Activated T-cell treated with anti-CD3 and anti-CD28 coated beads for 1 hour (primary cell): ENCODE data around the gene MC1R.
"Not testable (repeated sequence)": the region's sequence is repeated elsewhere in the genome, so short reads cannot be mapped to it uniquely, and the experiment has no call there.

Experiments
- DNase-seq: peaks from one replicate; pipeline ENCODE4 v3.0.0-alpha.2; 2020; ENCODE audit warnings: low read depth

Gene MC1R

DNA sequence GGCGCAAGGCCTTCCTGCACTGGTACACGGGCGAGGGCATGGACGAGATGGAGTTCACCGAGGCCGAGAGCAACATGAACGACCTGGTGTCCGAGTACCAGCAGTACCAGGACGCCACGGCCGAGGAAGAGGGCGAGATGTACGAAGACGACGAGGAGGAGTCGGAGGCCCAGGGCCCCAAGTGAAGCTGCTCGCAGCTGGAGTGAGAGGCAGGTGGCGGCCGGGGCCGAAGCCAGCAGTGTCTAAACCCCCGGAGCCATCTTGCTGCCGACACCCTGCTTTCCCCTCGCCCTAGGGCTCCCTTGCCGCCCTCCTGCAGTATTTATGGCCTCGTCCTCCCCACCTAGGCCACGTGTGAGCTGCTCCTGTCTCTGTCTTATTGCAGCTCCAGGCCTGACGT, 17.0 kb downstream of the MC1R start:
- DNase-seq: not testable (repeated sequence)

GRCh38 chr16:89936034-89936433, 17.4 kb downstream of the MC1R start:
- no peak for DNase-seq

DNA sequence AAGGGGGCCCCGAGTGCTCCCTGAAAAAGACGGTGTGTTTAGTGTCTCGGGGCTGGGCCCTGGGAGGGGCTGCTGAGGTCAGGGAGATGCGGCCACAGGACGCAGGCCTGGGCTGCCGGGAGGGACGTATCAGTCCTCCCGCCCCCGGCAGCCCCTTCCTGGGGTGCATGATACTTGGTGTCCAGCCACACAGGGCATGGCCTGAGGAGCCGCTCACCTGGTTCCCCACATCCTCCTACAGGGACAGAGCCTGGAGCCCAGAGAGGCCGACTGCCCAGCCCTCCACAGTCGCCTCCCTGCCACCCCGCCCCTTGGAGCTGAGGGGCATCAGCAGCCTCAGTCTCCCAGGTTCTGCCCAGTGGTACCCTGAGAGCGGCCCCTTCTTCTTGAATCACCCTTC, 17.8 kb downstream of the MC1R start:
- no peak for DNase-seq

DNA sequence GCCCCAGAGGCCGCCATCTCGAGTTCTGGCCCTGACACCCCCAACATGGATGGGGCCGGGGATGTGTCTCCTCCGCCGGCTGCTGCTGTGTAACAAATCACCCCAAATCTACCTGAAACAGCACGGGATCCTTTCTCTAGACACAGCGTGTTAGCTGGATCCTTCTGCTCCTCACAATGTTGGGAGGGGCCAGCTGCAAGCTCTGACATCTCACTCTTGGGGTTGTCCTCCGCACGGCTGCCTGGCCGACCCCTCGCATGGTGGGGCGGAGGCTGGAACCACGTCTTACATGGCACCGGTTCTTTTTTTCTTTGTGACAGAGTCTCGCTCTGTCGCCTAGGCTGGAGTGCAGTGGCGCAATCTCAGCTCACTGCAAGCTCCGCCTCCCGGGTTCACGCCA, 18.3 kb downstream of the MC1R start:
- no peak for DNase-seq

DNA sequence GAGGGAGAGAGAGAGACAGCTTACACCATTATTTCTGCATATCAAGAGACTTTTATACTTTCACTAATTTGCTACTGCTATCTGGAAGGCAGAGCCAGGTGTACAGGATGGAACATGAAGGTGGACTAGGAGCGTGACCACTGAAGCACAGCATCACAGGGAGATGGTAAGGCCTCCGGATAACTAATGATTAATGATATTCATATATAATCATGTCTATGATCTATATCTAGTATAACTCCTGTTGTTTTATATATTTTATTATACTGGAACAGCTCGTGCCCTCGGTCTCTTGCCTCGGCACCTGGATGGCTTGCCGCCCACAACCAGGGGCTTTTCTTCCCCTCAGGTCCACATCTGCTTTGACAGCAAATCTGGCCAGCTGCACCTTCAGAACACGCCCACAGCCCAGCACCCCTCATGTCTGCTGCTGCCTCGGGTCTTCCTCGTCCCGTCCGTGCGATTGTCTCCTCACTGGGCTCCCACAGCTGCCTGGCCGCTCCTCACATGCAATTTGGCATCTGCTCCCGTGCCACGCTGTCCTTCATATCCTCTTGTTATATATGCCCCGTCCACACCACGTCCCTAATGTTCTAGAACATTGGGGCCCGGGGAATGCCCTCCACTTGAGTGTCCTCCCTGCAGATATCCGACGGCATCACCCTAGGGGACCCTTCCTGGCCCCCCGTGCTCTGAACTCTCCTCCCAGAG, 19.7 kb downstream of the MC1R start:
- DNase-seq: no peak

DNA sequence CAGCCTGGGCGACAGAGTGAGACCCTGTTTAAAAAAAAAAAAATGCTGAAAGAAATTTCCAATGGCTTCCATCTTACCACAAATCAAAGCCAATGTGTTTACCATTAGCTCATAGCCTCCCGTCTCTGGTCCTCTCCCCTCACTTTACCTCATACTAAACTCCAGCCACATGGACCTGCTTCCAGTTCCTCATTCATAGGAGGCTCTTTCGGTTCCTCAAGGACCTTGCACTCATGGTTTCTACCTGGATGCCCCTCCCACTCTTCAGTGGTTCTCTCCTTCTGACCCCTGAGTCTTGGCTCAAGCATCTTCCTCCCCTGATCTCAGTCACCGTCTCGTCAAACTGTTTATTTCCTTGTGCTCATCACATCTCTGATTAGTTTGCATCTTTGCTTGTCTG, 26.1 kb downstream of the MC1R start:
- no peak for DNase-seq

DNA sequence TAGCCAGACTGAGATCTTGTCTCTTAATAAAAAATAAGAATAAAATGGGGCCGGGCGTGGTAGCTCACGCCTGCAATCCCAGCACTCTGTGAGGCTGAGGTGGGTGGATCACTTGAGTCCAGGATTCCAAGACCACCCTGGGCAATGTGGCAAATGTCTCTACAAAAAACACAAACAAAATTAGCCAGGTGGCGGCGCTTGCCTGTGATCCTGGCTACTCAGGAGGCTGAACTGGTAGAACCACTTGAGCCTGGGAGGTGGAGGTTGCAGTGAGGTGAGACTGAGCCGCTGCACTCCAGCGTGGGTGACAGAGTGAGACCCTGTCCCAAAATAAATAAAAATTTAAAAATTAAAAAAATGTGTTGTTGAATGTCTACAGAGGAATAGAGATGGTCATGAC, 27.0 kb downstream of the MC1R start:
- DNase-seq: no peak

DNA sequence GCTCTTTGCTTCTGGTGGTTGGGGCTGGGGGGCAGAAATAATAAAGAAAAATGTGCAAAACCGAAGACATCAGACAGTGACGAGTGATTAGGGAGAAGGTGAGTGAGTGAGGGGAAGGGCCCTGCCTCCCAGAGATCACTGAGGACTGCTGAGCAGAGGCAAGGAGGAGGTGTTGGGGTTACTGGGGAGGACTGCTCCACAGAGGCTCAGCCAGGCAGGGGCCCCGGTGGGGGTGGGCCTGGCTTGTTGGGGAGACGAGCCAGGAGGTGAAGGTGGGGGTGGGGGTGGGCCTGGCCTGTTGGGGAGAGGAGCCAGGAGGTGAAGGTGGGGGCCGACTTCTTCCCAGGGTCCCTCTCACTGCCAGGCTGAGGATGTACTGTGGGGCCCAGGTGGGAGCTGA, 27.9 kb downstream of the MC1R start:
- no peak for DNase-seq

- no peak for DNase-seq
Measured at GRCh38 chr16:89949121-89949742, 30.6 kb downstream of the MC1R start.

GRCh38 chr16:89949756-89950155, 31.1 kb downstream of the MC1R start:
- DNase-seq: no peak

DNA sequence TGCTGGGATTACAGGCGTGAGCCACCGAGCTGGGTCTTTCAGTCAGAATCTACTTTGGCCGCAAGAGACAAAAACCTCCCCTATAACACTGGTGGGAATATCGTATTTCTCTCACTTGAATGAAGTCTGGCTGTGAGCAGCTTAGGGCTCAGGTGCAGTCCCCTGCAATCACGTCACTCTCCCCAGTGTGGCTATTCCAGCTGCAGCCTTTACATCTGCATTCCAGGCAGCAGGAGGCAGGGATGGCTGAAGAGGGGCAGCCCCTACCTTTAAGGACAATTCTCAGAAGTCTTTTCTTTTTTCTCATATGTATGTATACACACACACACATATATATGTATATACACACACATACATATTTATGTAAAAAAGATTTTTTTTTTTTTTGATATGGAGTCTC, 32.8 kb downstream of the MC1R start:
- DNase-seq: no peak

GRCh38 chr16:89952049-89952448, 33.4 kb downstream of the MC1R start:
- DNase-seq: no peak

DNA sequence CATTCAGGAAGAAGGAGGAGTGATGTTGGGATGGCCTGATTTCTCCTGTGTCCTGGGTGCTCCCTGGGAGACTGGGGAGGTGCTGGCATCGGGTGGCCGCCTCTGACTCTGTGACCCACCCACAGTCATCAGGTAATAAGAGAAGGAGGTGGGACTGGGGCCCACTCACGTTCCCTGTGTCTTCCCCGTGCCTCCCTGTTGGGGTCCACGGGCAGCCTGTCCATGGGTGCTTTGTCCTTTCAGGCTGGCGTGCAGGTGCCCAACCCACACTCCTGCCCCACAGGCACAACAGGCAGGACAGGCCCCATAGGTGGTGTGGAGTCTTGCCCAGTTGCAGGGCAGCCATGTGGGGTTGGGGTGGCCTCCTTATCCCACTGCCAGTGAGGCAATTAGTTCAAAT, 33.9 kb downstream of the MC1R start:
- no peak for DNase-seq

DNA sequence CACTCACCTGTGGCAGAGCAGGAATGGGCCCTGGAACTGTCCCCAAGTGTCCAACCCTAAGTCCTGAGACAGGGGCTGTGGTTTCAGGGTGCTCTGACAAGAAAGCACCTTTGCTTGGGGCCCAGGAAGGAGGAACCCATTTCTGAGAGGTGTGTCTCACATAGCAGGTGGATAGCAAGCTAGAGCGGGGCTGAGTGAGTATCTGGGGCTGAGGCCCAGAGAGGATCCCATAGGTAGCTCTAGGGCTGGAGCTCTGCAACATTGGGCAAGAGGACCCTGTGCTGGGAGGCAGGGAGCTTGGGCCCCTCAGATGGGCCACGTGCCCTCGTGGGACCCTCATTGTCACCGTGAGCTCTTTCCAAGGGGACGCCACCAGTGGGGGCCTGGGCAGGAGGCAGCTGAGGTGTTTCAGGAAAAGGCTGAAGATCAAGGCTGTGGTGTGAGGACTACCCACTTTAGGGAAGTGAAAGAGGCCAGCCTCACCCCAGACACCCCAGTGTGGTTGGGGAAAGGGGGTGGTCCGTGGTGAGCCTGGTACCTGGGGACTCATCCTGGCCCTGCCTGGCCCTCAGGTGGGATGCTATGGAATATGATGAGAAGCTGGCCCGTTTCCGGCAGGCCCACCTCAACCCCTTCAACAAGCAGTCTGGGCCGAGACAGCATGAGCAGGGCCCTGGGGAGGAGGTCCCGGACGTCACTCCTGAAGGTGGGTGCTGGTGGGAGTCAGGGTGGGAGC, 35.2 kb downstream of the MC1R start:
- DNase-seq: no peak

DNA sequence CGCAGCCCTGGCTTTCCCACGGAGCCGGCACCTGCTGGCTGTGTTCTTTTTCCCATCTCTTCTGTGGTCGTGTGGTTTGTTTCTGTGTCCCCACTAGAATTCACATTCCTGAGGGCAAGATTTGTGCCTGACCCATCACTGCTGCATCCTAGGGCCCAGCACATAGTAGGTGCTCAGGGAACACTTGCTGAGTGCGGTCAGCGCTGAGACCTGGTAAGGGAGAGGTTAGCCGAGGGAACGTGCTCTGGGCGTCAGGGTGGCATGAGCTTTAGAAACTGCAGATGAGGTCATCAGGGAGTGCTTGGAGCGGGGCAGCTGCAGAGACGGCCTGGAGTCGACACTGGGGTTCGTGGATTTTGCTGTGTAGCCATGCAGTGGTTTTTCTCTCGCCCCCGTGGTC, 35.8 kb downstream of the MC1R start:
- no peak for DNase-seq

DNA sequence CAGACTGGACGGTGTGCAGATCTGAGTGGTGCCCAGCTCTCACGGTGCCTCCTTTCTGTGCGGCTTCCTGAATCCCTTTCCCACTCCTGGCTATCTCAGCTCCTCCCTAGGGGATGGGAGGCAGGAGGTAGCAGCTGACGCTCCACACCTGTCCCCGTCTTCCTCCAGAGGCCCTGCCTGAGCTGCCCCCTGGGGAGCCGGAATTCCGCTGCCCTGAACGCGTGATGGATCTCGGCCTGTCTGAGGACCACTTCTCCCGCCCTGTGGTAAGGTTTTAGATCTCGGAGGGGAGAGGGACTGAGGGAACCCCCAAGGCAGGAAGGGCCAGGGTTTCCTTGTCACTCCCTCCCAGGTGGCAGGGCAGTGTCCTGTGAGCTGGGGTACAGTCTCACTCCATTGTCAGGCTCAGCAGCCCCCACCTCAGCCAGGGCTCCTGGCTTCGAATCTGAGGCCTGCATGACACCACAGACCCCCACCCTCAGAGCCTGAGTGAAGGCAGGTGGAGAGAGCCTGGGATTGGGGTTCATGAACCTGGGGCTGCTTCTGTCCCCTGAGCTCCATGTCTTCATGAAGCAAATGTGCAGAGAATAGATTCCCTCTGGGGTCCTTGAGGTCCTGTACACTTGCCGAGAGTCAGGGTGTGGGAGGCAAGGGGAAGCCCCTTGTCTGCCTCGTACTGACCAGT, 36.5 kb downstream of the MC1R start:
- no peak for DNase-seq

DNA sequence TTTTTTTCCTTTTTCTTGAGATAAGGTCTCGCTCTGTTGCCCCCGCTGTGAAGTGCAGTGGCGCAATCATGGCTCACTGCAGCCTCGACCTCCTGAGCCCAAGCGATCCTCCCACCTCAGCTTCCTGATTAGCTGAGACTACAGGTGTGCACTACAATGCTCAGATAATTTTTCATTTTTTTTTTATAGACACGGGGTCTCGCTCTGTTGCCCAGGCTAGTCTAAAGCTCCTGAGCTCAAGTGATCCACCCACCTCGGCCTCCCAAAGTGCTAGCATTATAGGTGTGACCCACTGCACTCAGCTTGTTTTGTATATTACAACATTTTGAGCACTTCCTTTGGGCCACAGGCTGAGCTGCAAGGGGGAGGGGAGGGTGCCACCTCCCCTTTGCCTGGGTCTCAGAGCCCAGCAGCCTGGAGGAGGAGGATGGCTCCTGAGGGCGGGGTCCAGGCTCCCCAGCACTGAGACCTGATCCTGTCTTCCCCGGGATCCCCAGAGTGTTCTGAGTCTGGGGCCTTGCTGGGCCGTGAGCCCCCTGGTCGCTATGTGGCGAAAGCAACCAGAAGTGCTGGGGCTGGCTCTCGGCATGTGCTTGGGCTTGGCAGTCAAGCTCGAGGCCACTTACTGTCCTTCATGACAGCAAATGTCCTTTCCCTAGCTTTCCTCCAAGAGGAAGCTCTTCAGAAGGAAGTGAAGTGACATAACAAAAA, 38.0 kb downstream of the MC1R start:
- DNase-seq: no peak

GRCh38 chr16:89957216-89957785, 38.6 kb downstream of the MC1R start:
- DNase-seq: no peak

GRCh38 chr16:89958068-89958467, 39.4 kb downstream of the MC1R start:
- DNase-seq: no peak

- no peak for DNase-seq
Measured at GRCh38 chr16:89958596-89958995, 39.9 kb downstream of the MC1R start.

DNA sequence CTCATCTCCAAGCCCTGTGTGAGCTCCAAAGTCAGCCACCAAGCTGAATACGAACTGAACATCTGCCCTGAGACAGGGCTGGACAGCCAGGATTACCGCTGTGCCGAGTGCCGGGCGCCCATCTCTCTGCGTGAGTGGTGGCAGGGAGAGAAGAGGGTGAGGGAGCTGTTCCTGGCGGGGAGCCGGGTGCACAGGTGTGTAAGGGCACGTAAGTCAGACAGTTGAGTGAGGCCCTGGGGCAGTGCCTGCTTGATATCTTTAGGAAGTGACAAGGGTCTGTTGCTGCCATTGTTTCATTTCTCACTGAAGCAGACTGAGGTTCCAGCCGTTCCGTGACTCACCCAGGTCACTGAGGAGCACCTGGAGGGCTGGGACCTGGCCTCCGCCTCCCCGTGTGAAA, 42.3 kb downstream of the MC1R start:
- no peak for DNase-seq

DNA sequence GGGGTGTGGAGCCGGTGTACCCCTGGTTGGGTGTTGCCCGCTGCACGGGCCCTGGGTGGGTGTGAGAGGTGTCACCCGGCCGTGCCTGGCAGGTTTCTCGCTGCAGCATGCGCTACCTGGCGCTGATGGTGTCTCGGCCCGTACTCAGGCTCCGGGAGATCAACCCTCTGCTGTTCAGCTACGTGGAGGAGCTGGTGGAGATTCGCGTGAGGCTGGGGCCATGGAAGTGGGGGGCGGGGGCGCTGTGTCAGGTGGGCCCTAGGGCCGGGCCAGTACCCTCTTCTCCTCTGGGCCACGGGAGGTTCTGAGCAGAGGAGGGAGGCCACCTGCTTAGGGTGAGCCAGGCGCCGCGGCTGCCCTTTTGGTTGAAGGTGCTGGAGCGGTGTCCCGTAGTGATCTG, 43.3 kb downstream of the MC1R start:
- no peak for DNase-seq
